HG03280 (cell line): ENCODE results near the gene ANO9.

Source experiments
- ATAC-seq: cut with Tn5 transposase; IDR thresholded peaks from one replicate; pipeline ENCODE4 v1.9.1; 2021; ENCODE audit warnings: mild to moderate bottlenecking, moderate library complexity; ENCODE audit not compliant: unreplicated experiment

Gene ANO9

DNA sequence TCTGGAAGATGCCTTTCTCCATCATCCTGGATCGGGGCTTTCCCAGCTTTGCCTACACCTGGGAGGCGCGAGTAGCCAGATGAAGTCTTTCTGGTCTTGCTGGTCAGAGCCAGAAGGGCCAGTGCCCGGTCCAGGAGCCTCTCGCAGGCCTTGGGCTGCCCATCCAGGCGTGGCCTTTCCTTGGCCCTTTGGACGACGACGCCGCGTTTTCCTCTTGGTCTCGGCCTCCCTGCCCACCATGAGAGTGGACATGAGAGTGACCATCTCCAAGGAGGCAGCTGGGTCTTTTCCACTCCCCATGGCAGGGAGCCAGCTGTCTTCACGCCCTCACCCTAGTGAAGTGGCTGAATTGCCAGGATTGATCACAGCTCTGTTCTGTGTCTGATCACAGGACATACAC lies 11.8 kb upstream of the ANO9 start:
- no peak for ATAC-seq

DNA sequence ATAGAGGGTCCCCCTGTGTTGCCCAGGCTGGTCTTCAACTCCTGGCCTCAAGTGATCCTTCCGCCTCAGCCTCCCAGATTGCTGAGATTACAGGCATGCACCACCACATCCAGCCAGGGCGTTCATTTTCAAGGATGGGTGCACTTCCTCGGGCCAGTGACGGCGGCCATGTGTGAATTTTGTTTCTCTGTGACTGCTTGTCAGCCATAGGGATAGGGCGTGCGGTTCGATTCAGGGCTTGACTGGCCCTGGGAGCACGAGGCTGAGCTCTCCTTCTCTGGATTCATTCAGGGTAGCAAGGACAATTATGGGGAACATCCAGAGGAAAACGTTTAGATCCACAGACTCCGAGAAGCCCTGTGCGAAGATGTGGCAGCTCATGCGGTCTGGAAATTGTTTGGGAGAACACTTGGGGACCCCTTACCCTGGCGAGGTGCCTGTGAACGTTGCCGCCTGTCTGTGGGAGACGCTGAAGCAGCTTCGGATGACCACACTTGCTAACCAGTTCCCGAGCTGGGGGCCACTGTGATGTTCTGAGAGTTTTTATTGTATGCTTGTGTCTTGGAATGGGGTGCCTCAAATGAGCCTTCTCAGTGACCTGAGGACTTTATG lies 11.2 kb upstream of the ANO9 start:
- ATAC-seq, result no peak

DNA sequence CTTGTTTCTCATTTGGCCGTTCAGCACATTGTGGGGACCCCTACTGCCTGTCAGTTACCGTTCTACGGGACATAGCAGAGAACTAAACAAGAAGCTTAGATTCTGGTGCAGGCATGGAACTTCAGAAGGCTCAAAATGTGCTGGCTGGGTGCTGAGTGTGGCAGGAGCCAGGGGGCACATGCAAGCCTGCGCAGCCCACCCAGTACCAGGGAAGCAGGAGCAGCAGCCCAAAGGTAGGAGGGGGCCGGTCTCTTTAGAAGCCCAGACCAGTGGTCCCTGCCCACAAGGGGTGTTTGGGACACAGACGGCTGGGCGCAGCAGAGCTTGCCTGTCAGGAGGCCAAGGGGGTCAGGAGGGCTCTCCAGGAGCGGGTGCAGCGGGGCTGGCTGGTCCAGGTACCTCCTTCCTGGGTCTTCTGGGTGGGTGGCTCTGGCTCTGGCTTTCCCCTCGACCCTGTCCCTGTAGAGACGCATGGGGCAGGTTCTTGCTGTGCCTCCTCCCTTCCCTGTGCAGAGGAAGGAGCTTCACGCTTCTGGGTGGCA lies 10.5 kb upstream of the ANO9 start:
- ATAC-seq, result no peak

DNA sequence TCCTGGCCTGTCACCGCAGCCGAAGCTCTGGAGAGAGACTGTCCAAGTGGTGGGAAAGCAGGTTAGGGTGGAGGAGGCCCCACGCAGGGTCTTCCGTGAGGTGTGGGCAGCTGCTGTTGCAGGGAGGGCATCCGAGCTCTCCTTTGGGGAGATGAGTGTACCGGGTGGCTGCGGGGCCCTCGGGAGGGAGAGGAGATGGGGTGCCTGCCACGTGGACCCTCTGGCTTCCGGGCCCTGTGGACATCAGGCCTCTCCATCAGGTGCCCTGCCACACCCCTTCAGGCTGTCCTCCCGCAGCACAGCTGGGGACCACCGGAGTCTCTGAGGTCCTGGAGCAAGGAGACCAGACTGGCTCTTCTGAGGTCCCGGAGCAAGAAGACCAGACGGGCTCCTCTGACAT lies 9.9 kb upstream of the ANO9 start:
- ATAC-seq, result no peak

DNA sequence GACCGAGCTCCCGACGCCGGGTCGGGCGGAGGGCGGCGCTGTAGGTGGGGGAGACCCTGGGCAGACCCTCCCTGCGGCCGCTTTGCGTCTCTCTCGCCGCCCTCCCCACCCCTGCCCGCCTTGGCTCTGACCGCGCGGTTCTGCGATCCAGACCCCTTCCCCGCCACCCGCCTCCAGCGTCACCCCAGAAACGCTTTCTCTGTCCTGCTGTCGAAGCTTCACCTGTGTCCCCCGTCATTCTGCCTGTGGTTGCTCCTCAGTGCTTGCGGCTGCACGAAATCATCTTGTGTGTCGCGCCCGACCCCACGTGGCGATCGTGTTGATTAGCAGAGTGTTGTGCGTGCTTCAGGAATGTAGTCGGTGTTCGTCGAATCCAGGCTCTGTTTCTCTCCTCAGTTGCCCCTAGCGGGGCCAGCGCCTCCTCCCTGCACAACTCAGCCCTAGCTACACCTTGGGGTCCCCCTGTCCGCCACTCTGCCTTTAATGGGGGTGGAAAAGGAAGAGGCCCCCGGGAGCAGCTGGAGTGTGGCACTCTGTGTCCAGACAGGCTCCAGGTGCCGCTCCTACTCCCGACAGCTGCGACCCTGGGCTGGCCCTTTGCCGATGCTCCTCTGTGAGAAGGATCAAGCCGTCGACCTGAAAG lies 9.1 kb upstream of the ANO9 start:
- ATAC-seq, result no peak

DNA sequence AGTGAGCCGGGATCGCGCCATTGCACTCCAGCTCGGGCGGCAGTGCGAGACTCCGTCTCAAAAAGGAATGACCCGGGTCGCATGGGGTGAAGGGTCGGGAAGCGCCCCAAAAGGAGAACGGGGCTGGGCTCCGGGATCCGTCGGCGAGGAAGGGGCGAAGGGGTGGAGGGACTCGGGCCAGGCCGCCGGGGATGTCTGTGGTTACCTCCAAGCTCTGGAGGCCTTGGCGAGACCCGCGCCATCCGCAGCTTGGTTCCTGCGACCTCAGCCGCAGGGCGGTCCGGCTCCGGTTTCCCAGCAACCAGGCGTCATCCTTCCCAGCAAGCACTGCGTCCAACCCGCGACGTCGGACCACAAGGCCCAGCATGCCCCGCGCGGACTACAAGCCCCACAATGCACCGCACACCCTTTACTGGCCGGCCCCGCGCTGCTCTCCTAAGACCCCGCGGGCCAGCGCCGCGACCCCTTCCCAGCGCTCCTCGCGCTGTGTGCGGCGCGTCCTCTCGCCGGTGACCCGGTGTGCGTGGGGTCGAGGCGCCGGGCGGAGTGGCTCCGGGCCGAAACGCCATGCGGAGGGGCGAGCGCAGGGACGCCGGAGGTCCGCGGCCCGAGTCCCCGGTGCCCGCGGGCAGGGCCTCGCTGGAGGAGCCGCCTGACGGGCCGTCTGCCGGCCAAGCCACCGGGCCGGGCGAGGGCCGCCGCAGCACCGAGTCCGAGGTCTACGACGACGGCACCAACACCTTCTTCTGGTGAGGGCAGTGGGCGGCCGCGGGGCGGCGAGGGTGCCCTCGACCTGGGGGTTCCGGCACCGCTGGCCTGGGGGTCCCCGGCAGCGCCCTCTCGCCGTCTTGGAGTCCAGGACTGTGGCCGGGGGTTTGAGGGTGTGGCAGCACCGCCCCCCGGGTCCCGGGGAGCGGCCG lies 8.3 kb upstream of the ANO9 start, which contains the start of gene PTDSS2:
PTDSS2 (plus strand) TSS at position 391 of the 920 bp plus-strand sequence; CDS start at position 568, 177 bp downstream.
- ATAC-seq, result peak; percentile 73

DNA sequence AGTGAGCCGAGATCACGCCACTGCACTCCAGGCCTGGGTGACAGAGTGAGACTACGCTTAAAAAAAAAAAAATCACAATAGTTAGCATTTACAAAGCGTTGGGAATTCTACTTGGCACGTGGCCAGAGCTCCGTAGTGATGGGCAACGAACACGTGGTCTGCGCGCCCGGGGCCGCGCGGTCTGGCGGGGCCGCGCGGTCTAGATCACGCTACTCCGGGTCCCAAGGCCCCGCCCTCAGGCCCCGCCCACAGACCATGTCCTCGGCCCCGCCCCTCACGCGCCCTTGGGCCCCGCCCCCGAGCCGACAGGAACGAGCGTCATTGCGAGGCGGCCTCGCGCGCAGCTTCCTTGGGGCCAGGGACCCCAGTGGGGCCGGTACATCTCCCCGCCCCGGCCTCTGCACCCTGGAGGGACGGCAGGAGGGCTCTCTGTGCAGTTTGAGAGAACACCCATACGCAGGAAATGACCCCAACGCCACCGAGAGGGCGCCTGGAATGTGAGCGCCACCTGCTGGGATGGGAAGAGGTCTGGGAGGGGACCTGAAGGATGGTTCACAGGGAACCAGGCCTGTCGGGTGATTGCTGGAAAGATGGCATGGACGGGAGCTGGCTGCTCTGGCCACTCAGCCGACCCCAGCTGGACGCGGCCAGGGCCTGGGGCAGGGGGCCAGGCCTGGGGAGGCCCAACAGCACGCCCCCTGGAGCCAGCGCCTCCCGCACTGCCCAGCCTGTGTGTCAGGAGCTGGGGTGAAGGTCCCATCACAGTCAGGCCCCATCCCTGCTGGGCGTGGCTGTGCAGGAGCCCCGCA lies 6.3 kb upstream of the ANO9 start:
- peak; percentile 60 for ATAC-seq

DNA sequence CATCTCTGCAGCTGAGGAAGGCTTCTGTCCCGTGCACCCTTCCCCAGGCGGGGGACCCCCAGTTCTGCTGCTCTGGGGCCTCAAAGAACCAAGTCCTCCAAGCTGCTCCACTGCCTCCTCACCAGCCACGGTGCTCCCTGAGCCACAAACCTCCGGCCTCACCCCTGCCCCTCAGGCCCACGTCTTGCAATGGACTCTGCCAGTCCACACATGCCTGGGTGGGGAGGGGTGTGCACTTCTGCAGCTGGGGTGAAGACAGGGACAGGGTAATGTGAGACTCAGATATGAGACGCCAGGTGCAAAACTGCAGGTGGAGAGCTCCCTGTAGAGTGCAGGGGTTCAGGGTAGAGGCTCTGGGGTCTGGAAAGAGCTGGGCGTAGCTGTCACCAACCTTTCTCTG lies 5.1 kb upstream of the ANO9 start:
- ATAC-seq, result no peak

DNA sequence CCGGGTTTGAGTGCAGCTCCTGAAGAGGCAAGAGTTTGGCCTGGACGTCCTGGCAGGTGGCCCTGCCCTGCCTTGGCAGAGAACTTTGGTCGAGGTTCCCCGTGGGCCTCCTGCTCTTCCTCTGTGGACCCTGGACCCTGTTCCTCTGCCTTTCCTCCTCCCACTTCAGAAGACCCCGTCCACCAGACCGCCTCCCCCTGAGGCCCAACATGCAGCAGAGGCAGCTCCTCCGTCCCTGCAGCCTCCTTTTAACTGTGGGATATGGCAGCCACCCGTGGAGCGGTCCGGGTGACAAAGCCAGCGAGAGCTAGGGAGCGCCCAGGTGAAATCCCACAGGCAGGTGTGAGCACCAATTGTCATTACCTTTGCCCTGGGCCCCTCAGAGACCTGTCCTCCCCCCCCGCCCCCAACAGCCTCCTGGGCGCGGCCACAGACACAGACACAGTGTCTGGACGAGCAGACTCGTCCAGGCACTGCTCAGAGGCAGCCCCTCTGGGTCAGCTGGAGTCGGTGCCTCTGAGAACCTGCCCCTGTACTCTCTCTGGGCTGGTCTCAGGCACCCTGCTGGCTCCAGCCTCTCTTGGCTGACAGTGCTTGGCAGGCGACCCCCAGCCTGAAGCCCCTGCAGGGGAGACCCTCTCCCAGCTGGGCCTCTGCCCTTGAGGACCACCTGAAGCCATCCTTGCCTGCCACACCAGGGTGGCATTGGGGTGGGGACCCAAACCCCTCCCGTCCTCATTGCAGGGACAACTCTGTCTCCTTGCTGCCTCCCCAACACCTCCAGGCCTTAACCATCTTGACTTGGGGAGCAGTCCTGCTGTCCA lies 4.2 kb upstream of the ANO9 start:
- no peak for ATAC-seq

DNA sequence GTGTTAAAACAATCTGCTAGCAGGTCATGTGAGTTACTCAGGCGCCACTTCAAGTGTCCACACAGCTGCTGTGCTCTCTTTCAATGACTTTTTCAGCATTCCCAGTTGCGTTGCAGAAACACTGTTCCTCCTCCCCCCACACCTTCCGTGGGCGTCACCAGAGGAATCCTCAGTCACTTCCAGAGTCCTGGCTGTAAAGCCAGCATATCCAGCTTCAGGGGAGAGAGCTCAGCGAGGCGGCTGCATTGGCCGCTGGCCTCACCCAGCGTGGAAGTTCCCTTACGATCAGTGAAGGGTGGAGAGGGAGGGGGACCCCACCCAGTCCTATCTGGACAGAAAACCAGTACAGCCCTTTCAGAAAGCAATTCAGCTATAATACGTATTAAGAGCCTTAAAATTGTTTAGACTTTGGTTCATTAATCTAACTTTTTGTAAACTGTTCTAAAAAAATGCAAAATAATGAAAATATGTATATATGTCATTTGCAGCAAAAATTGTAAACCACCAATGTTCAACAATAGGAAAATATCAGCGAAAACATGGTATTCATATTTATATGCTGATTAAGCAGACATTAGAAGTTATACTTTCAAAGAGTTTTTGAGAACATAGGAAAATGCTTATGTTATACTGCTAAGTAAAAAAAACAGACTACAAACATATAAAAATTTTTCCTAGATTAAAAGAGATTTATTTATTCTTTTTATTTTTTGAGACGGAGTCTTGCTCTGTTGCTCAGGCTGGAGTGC lies 2.8 kb upstream of the ANO9 start:
- ATAC-seq, result no peak

DNA sequence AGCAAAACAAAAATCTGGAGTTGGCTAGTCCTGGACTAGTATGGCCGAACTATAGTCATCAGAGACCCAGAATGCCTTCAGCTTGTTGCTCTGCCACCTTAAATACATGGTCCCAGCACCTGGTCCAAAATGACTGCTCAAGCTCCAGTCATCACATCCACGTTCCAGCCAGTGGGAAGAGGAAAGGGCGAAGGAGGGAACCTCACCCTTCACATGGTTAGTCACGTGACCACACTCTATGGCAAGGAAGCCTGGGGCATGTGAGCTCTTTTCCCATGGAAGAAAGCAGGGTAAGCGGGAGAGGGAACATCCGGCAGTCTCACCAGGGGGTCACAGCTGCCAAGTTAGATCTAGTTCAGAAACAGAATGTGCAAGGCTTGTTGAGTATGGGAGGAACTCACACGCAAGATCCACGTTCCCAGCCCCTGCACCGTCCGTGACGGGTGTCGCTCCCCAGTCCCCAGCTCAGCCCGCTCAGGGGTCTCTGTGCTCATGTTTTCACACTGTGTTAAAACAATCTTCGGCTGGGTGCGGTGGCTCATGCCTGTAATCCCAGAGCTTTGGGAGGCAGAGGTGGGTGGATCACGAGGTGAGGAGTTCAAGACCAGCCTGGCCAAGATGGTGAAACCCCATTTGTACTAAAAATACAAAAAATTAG lies 1.9 kb upstream of the ANO9 start:
- no peak for ATAC-seq

DNA sequence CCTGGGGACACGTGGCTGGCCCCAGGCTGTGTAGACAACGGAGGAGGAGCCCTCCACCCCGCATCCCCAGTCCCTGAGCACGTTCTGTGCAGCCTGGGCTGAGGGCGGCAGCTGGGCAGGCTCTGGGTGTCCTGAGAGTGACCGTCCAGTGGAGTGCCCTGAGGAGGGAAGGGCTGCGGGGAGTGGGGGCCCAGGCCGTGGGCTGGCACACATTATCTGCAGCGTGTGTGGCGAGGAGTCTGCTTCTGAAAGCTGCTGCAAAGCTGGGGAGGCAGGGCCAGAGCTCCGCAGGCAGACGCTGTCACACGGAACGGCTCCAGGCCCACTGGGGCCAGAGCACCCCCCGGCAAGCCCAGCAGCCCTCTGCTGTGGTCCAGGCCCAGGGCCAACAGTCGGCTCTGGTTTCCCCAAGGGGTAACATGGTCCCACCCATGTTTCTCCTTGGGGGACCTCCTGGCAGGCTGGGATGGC lies 835 bp upstream of the ANO9 start:
- no peak for ATAC-seq

DNA sequence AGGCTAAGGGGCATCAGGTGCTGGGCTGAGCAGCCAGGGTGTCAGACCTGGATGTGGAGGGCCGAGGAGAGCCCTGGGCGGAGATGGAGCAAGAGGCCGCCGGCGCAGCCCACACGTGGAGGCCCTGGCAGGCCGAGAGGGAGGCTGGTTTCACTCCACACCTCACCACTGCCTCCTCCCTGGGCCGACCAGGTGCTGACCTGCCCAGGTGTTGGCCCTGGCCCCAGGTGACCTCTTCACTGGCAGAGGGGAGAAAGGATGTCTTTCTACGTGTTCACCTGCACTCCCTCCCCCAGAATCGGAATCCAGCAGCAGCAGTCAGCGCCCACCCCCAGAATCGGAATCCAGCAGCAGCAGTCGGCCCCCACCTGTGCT lies 781 bp downstream of the ANO9 start:
- no peak for ATAC-seq

DNA sequence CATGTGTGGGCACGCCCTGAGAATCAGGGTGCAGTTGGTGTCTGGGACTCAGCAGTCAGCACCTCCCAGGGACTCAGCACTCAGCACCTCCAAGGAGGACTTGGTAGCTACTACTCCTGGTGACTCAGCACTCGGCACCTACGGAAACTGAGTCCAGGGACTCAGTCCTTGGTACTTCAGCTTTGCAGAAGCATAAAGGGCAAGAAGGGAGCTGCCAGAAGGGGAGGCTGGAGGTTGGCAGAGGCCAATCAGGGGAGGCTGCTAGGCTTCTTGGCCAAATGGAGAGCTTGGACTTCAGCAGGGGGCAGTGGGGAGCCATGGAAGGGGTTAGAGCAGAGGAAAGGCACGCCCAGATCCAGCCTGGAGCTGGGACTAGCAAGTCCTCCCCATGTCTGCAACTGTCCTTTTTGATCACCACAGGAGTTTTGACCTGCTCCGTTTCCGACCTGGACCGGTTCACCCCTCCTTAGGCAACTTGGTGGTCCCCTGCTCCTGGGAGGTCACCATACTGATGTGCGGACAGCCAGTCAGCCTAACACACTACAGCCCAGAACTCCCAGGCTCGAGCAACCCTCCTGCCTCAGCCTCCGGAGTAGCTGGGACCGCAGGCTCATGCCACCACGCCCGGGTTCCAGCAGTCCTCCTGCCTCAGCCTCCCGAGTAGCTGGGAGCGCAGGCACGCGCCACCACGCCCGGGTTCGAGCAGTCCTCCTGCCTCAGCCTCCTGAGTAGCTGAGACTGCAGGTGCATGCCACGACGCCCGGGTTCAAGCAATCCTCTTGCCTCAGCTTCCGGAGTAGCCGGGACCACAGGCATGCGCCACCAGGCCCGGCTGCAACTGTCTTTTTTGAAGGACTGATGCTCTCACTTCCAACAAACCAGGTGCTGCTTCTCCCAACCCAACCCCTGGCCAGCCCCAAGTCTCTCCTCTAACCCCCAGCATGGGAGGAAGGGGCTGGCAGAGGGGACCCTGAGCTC lies 1.5 kb downstream of the ANO9 start:
- no peak for ATAC-seq

DNA sequence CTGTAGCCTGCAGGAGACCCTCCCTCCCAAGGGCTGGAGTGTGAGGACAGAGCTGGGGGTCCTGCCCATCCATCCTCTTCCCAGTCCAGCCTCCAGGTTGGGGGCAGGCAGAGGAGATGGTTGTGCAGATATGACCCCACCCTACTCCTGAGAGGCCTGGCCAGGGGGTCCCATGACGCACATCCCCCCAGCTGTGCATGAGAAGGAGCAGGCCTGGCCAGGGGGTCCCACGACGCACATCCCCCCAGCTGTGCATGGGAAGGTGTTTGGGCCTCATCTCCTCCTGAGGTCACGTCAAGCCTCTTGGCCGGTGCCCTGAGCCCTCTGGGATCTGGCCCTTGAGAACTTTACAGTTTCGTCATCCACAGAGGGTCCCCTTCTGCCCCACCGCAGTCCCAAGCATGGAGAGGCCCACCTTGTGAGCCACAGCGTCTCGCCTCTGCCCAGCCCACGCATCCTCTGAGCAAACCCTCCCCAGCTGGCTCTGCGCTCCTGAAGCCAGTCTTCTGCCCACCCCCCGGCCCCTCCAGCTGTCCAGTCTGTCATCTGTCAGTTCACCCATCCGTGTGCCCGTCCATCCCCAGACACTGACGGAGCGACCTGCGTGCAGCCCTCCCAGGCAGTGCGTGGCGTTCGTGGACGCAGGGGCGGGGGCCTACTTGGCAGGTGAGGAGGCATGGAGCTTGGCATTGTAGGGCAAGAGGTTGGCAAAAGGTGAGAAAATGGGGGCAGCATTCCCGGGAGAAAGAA lies 2.3 kb downstream of the ANO9 start:
- ATAC-seq, result no peak

DNA sequence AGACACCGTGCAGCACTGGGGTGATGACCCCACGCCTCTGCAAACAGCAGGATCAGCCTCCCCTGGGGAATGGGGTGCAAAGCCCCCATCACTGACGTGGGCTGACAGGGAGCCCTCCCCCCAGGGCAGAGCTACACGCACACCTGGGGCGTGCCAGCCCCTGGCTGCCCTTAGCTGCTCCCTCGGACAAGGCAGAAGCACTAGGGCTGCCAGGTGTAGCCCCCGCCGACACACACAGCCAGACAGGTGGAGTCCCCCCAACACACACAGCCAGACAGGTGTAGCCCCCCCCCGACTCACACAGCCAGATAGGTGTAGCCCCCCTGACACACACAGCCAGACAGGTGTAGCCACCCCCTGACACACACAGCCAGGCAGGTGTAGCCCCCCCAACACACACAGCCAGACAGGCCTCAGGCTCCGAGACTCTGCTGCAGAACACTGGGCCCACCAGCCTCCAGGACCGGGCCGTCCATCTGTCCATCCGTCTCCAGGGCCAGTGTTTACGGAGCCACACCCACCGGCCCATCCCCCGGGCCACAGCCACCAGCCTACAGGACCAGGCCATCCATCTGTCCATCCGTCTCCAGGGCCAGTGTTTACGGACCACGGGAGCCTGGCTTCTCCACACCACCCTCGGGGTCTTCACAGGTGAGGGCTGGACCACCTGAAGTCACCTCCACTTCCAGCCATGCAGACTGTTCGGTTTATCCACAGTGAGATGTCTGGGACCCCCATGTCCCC lies 3.5 kb downstream of the ANO9 start:
- no peak for ATAC-seq
